OCI-LY7 (cell line): ENCODE results near the gene ZNF423. TPM values are rescaled to one million over a fixed set of nuclear protein-coding genes. Genes with fewer than 3 reads are reported as not detected.

ENCODE experiments used
- BruUV-seq: library from RNA; stranded (reverse); fragments of 400-500 nt; replicated peaks from 2 replicates; lab custom pipeline; 2021; lab: Mats Ljungman, UMichigan
- CTCF ChIA-PET: fragments of 300-600 bp; sonication (Branson Sonifier 250); formaldehyde crosslinking; loops from one replicate; lab custom pipeline; 2022; ENCODE audit warnings: antibody characterized with exemption; ENCODE audit not compliant: unreplicated experiment; lab: Charles Lee
- POLR2A ChIA-PET: fragments of 300-600 bp; sonication (Branson Sonifier 250); formaldehyde crosslinking; loops from one replicate; lab custom pipeline; 2022; ENCODE audit warnings: antibody characterized with exemption; lab: Charles Lee
- DNase-seq: peaks from one replicate; pipeline ENCODE4 v3.0.0-alpha.2; 2015; ENCODE audit warnings: low spot score
- H2AFZ ChIP-seq: fragments of 200-600 bp; sonication (generic), shearing (Covaris generic); 2 replicates; pipeline ENCODE4 v1.6.1; 2014; ENCODE audit warnings: mild to moderate bottlenecking, antibody characterized with exemption, low read length, moderate library complexity
- H3K27ac ChIP-seq: fragments of 200-600 bp; sonication (generic); 2 replicates; pipeline ENCODE4 v1.5.1; 2014; ENCODE audit warnings: mixed run types, low read depth, mild to moderate bottlenecking, moderate library complexity, low read length, inconsistent platforms; ENCODE audit not compliant: poor library complexity, severe bottlenecking
- H3K36me3 ChIP-seq: fragments of 200-600 bp; sonication (generic); 2 replicates; pipeline ENCODE4 v1.6.1; 2014; ENCODE audit warnings: mild to moderate bottlenecking, antibody characterized with exemption, low read length, moderate library complexity, mixed read lengths; ENCODE audit not compliant: insufficient read depth
- H3K4me1 ChIP-seq: fragments of 200-600 bp; sonication (generic); 2 replicates; pipeline ENCODE4 v1.5.1; 2014; ENCODE audit warnings: mild to moderate bottlenecking, low read length; ENCODE audit not compliant: insufficient read depth, poor library complexity, severe bottlenecking
- H3K4me2 ChIP-seq: fragments of 200-600 bp; sonication (generic); 2 replicates; pipeline ENCODE4 v1.6.1; 2014; ENCODE audit warnings: mild to moderate bottlenecking, low read length
- H3K4me3 ChIP-seq: fragments of 200-600 bp; sonication (generic); 2 replicates; pipeline ENCODE4 v1.5.1; 2014; ENCODE audit warnings: mild to moderate bottlenecking, low read depth, low read length; ENCODE audit not compliant: poor library complexity, severe bottlenecking
- H3K79me2 ChIP-seq: fragments of 200-600 bp; sonication (generic); 2 replicates; pipeline ENCODE4 v1.6.1; 2016; ENCODE audit warnings: low read depth, mild to moderate bottlenecking, low read length, moderate library complexity, mixed read lengths; ENCODE audit not compliant: insufficient read depth
- H3K9me2 ChIP-seq: fragments of 200-600 bp; sonication (generic); 2 replicates; pipeline ENCODE4 v1.6.1; 2016; ENCODE audit warnings: mild to moderate bottlenecking, low read length, mixed read lengths; ENCODE audit not compliant: insufficient read depth
- H3K9me3 ChIP-seq: fragments of 200-600 bp; sonication (generic); 2 replicates; pipeline ENCODE4 v1.6.1; 2014; ENCODE audit warnings: mild to moderate bottlenecking, mixed run types, low read length, mixed read lengths
- H4K20me1 ChIP-seq: fragments of 200-600 bp; sonication (generic); 2 replicates; pipeline ENCODE4 v1.6.1; 2014; ENCODE audit warnings: mild to moderate bottlenecking, antibody characterized with exemption, low read length, moderate library complexity, mixed read lengths; ENCODE audit not compliant: insufficient read depth
- CTCF ChIP-seq: fragments of 200-600 bp; sonication (generic); conservative IDR thresholded peaks from 2 replicates; pipeline ENCODE4 v1.5.1; 2014; ENCODE audit warnings: mild to moderate bottlenecking, antibody characterized with exemption, low read length, moderate library complexity, mixed read lengths
- EZH2phosphoT487 ChIP-seq: fragments of 200-600 bp; sonication (generic); IDR thresholded peaks from 2 replicates; pipeline ENCODE4 v1.6.1; 2018; ENCODE audit warnings: low read depth, borderline replicate concordance, mild to moderate bottlenecking, mixed run types, antibody characterized with exemption, low read length, moderate library complexity, mixed read lengths
- intact Hi-C: fragments of 100-400 bp; cut with micrococcal nuclease; formaldehyde crosslinking; loops from one replicate; pipeline ENCODE4 v1.10.0; 2022; ENCODE audit not compliant: unreplicated experiment
- total RNA-seq, 2 experiments: library from RNA; depleted of rRNA in 1 of 2; stranded (reverse); fragments of >200 nt in 1 of 2; shearing (Covaris generic) in 1 of 2; gene quantifications; 2 replicates each; pipeline ENCODE4 v1.2.3, GENCODE V29; 2014 to 2022

Gene ZNF423
- total RNA-seq, 2 experiments from 2014 or later, result 0.09 to 0.13 TPM

GRCh38 chr16:49849037-49849753, 6.7 kb downstream of the ZNF423 start:
- no peak overlapping the region for H3K4me3 ChIP-seq
- no peaks in the 10 kb centered on the region for H3K9me2 ChIP-seq
- ChIA-PET CTCF (no interaction called here), POLR2A (no interaction called here)
- H3K9me3 ChIP-seq, result no peaks in the 10 kb centered on the region
- no peaks in the 10 kb centered on the region for H3K4me1 ChIP-seq
- H3K27ac ChIP-seq, result no peak overlapping the region
- H3K36me3 ChIP-seq, result no peaks in the 10 kb centered on the region
- TF ChIP-seq EZH2phosphoT487 (no peak), CTCF (no peak)
- no TSS peak for BruUV-seq
- H2AFZ ChIP-seq, result no peak overlapping the region
- no peak for DNase-seq
- no peaks in the 10 kb centered on the region for H3K79me2 ChIP-seq
- H3K4me2 ChIP-seq, result no peak overlapping the region
- H4K20me1 ChIP-seq, result no peaks in the 10 kb centered on the region
- intact Hi-C loops, result no loop called here

DNA sequence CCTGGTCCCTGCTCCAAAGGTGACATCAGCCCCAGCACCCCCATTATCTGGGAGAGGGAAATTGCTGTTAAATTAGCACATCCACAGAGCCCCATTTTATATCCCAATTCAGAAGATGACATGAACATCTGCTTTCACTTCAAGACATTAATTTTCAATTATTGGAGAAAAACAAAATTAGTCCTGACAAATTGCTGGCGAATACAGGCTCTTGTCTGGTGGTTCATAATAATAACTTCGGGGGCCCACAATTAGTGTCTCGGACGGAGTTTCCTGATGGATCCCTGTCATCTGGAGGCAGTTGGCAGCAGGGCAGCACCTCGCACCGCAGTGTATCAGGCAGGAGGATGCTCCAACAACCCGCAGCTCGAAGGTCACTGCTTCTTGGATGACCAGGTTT, 7.4 kb downstream of the ZNF423 start:
- DNase-seq, result no peak
- H3K79me2 ChIP-seq, result no peaks in the 10 kb centered on the region
- no peaks in the 10 kb centered on the region for H3K36me3 ChIP-seq
- TF ChIP-seq CTCF (no peak), EZH2phosphoT487 (no peak)
- no TSS peak for BruUV-seq
- no peaks in the 10 kb centered on the region for H4K20me1 ChIP-seq
- intact Hi-C loops, result no loop called here
- no peaks in the 10 kb centered on the region for H3K9me3 ChIP-seq
- ChIA-PET CTCF (no interaction called here), POLR2A (no interaction called here)
- no peaks in the 10 kb centered on the region for H3K9me2 ChIP-seq
- H3K4me1 ChIP-seq, result no peaks in the 10 kb centered on the region
- no peak overlapping the region for H3K4me2 ChIP-seq
- no peak overlapping the region for H3K27ac ChIP-seq
- H3K4me3 ChIP-seq, result no peak overlapping the region
- no peak overlapping the region for H2AFZ ChIP-seq

DNA sequence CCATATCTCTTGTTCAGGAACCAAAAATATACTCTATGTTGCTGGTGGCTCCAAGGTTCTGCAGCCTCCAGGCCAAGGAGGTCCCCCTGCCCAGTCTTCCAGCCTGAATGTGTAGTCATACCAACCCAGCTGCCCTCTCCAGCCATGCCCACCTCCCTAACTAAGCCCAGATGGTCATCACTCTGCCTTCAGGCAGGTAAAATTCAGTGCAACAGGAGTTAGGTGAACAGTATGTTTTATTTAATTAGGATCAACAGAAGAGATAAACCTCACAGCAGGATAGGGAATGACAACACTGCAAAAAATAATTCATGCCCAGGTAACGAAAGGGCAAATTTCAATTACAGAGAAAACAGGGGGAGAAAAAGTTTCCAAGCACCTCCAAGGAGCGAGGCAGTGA, 9.1 kb downstream of the ZNF423 start:
- Histone ChIP-seq H3K27ac (no peak overlapping the region), H4K20me1 (no peaks in the 10 kb centered on the region), H3K9me2 (no peaks in the 10 kb centered on the region), H3K4me1 (no peaks in the 10 kb centered on the region), H2AFZ (no peak overlapping the region), H3K9me3 (no peaks in the 10 kb centered on the region), H3K36me3 (no peaks in the 10 kb centered on the region), H3K4me2 (no peak overlapping the region), H3K4me3 (no peak overlapping the region), H3K79me2 (no peaks in the 10 kb centered on the region)
- no peak for DNase-seq
- ChIA-PET POLR2A (no interaction called here), CTCF (no interaction called here)
- intact Hi-C loops, result no loop called here
- BruUV-seq, result no TSS peak
- no peak for TF ChIP-seq CTCF
